GM19238 (cell line): ENCODE measurements around the gene ERCC5.

Source experiments
- DNase-seq: peaks from one replicate; pipeline ENCODE4 v3.0.0; 2011; ENCODE audit warnings: low spot score; ENCODE audit not compliant: insufficient read length

ERCC5 gene

GRCh38 chr13:102881819-102882686, 36.2 kb downstream of the ERCC5 start:
- DNase-seq = no peak

GRCh38 chr13:102892503-102892902, 46.7 kb downstream of the ERCC5 start:
- no peak for DNase-seq

- no peak for DNase-seq
These were observed 51.7 kb downstream of the ERCC5 start for GRCh38 chr13:102897371-102898138.

- no peak for DNase-seq
These were observed 54.4 kb downstream of the ERCC5 start for GRCh38 chr13:102900193-102900608.

- no peak for DNase-seq
These were observed 55.2 kb downstream of the ERCC5 start for GRCh38 chr13:102901056-102901455.

GRCh38 chr13:102901615-102902305, 55.9 kb downstream of the ERCC5 start:
- DNase-seq = no peak

GRCh38 chr13:102902789-102903347, 57.0 kb downstream of the ERCC5 start:
- DNase-seq = no peak

GRCh38 chr13:102903659-102904407, 58.0 kb downstream of the ERCC5 start:
- no peak for DNase-seq

GRCh38 chr13:102904408-102904862, 58.6 kb downstream of the ERCC5 start:
- DNase-seq = no peak

- DNase-seq = no peak
These were observed 60.3 kb downstream of the ERCC5 start for GRCh38 chr13:102905905-102906771.

- DNase-seq = no peak
These were observed 61.4 kb downstream of the ERCC5 start for GRCh38 chr13:102907016-102907756.

- no peak for DNase-seq
These were observed 62.2 kb downstream of the ERCC5 start for GRCh38 chr13:102907886-102908515.

GRCh38 chr13:102909971-102910370, 64.1 kb downstream of the ERCC5 start:
- no peak for DNase-seq

GRCh38 chr13:102911336-102911735, 65.5 kb downstream of the ERCC5 start:
- DNase-seq = no peak

- no peak for DNase-seq
These were observed 66.8 kb downstream of the ERCC5 start for GRCh38 chr13:102912599-102912998.

- DNase-seq = no peak
These were observed 68.1 kb downstream of the ERCC5 start for GRCh38 chr13:102913914-102914313.

- no peak for DNase-seq
These were observed 68.6 kb downstream of the ERCC5 start for GRCh38 chr13:102914339-102914930.

- DNase-seq = no peak
These were observed 69.6 kb downstream of the ERCC5 start for GRCh38 chr13:102915393-102915930.
